ENCODE data around the gene SIAH3. TPM values are rescaled to one million over a fixed set of nuclear protein-coding genes. Genes with fewer than 3 reads are reported as not detected.

The SIAH3 gene
- total RNA-seq, 1 experiment from 2014 or later = not detected

- intact Hi-C loops (cut with micrococcal nuclease) = no loop called here
- RAD21 ChIA-PET (ENCODE audit: low non-redundant PET in 1 of 2, low total read pairs in 2 of 2, uncharacterized antibody in 2 of 2, unreplicated experiment in 2 of 2) = no interaction called here
Observed at GRCh38 chr13:45838171-45838745, 13.3 kb downstream of the SIAH3 start.

More at GRCh38 chr13:45838171-45838745, 13.3 kb downstream of the SIAH3 start:
- Histone ChIP-seq H3K9me3 (ENCODE audit: control insufficient read depth in 1 of 2, insufficient read depth in 1 of 2, low read depth in 1 of 2, low read length in 2 of 2) (no peaks in the 10 kb centered on the region), H3K4me1 (ENCODE audit: control insufficient read depth in 1 of 2, insufficient read depth in 2 of 2, low read length in 2 of 2) (peaks cover 9 to 11% of the 10 kb centered on the region in 2 experiments), H3K4me3 (replicated peaks in 1 of 2; ENCODE audit: low read depth in 1 of 2, low read length in 2 of 2) (no peak overlapping the region), H3K79me2 (ENCODE audit: insufficient read depth, low read length) (no peaks in the 10 kb centered on the region), H3K9ac (ENCODE audit: low read length) (no peak overlapping the region), H2AFZ (ENCODE audit: low read depth, low read length, poor library complexity, severe bottlenecking) (no peak overlapping the region), H3K9me2 (ENCODE audit: insufficient read depth) (no peaks in the 10 kb centered on the region), H4K20me1 (ENCODE audit: insufficient read depth) (no peaks in the 10 kb centered on the region), H3K27me3 (ENCODE audit: insufficient read depth, low read length) (0 out of 2 replicates have a peak, but pooled peaks cover 2% of the 10 kb centered on the region), H3K27ac (ENCODE audit: low read depth, low read length) (no peak overlapping the region), H3K36me3 (ENCODE audit: control insufficient read depth in 1 of 2, insufficient read depth in 2 of 2, low read length in 2 of 2) (no peaks in the 10 kb centered on the region), H3K4me2 (ENCODE audit: low read length) (no peak overlapping the region)
- ATAC-seq (no peak), DNase-seq (ENCODE audit: low read depth, low spot score) (no peak)
- BruUV-seq (replicated peaks) = no TSS peak
- CTCF ChIA-PET = no interaction called here
- POLR2A ChIA-PET = no interaction called here
- TF ChIP-seq JUND (IDR thresholded peaks at IDR 0.05) = no peak
- TF ChIP-seq RAD21 (IDR thresholded peaks at IDR 0.05; ENCODE audit: low read depth) = no peak
- TF ChIP-seq POLR2AphosphoS5 (IDR thresholded peaks at IDR 0.05; ENCODE audit: low read depth, low read length) = no peak
- no peak for TF ChIP-seq SP1 (IDR thresholded peaks at IDR 0.05; ENCODE audit: low read depth)
- no peak for TF ChIP-seq EGR1 (IDR thresholded peaks at IDR 0.05; ENCODE audit: low read depth)
- TF ChIP-seq SRF (IDR thresholded peaks at IDR 0.05; ENCODE audit: low read depth) = no peak
- TF ChIP-seq, protein P1, sequence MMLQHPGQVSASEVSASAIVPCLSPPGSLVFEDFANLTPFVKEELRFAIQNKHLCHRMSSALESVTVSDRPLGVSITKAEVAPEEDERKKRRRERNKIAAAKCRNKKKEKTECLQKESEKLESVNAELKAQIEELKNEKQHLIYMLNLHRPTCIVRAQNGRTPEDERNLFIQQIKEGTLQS (IDR thresholded peaks at IDR 0.05) = no peak
- no peak for TF ChIP-seq ELF1 (IDR thresholded peaks at IDR 0.05; ENCODE audit: borderline replicate concordance, low read depth)
- no peak for TF ChIP-seq CTCF (IDR thresholded peaks at IDR 0.05 in 2 of 3, conservative IDR thresholded peaks at IDR 0.05 in 1 of 3; ENCODE audit: borderline replicate concordance in 1 of 3, insufficient read depth in 1 of 3, low read depth in 2 of 3, low read length in 2 of 3)
